ENCODE results near the gene ATXN3L.
"Not testable (repeated sequence)": the region's sequence is repeated elsewhere in the genome, so short reads cannot be mapped to it uniquely, and the experiment has no call there.

DNA sequence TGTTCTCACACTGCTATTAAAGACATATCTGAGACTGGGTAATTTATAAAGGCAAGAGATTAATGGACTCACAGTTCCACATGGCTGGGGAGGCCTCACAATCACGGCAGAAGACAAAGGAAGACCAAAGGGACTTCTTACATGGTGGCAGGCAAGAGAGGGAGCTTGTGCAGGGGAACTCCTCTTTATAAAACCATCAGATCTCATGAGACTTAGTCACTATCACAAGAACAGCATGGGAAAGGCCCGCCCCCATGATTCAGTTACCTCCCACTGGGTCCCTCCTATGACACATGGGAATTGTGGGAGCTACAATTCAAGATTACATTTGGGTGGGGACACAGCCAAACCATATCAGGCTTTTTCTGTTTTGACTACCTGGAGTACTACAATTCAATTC lies 16.6 kb downstream of the ATXN3L start:
- TF ChIP-seq, protein P1, sequence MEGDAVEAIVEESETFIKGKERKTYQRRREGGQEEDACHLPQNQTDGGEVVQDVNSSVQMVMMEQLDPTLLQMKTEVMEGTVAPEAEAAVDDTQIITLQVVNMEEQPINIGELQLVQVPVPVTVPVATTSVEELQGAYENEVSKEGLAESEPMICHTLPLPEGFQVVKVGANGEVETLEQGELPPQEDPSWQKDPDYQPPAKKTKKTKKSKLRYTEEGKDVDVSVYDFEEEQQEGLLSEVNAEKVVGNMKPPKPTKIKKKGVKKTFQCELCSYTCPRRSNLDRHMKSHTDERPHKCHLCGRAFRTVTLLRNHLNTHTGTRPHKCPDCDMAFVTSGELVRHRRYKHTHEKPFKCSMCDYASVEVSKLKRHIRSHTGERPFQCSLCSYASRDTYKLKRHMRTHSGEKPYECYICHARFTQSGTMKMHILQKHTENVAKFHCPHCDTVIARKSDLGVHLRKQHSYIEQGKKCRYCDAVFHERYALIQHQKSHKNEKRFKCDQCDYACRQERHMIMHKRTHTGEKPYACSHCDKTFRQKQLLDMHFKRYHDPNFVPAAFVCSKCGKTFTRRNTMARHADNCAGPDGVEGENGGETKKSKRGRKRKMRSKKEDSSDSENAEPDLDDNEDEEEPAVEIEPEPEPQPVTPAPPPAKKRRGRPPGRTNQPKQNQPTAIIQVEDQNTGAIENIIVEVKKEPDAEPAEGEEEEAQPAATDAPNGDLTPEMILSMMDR (IDR thresholded peaks at IDR 0.05): not testable (repeated sequence)
- not testable (repeated sequence) for TF ChIP-seq POLR2A (IDR thresholded peaks at IDR 0.05)

Measured in suprapubic skin (tissue), 3 donors.